Brain microvascular endothelial cell (primary cell): Measurements from ENCODE around the gene RBCK1.
"Not testable (repeated sequence)": the region's sequence is repeated elsewhere in the genome, so short reads cannot be mapped to it uniquely, and the experiment has no call there.

ENCODE experiments used
- DNase-seq: peaks from one replicate; pipeline ENCODE4 v3.0.0-alpha.2; 2020
- H3K27ac ChIP-seq: fragments of 250-450 bp; sonication (Bioruptor Pico); 2 replicates; pipeline ENCODE4 v1.5.1; 2020; ENCODE audit warnings: mild to moderate bottlenecking, moderate library complexity
- H3K27me3 ChIP-seq: fragments of 250-450 bp; sonication (Bioruptor Pico); replicated peaks from 2 replicates; pipeline ENCODE4 v1.5.1; 2020; ENCODE audit warnings: mild to moderate bottlenecking
- H3K36me3 ChIP-seq: fragments of 250-450 bp; sonication (Bioruptor Pico); replicated peaks from 2 replicates; pipeline ENCODE4 v1.5.1; 2020; ENCODE audit warnings: mild to moderate bottlenecking
- H3K4me3 ChIP-seq: 2 replicates; pipeline ENCODE4 v1.5.1; 2011; ENCODE audit warnings: low read depth, mild to moderate bottlenecking, control low read depth, low read length, moderate library complexity
- CTCF ChIP-seq: IDR thresholded peaks from 2 replicates; pipeline ENCODE4 v1.5.1; 2011; ENCODE audit warnings: low read depth, mild to moderate bottlenecking, moderate library complexity, low read length, control low read depth, inconsistent platforms; ENCODE audit errors: missing control alignments
- in situ Hi-C: cut with HindIII; loops from 2 replicates; pipeline ENCODE4 v1.10.0; 2017; ENCODE audit warnings: low sequenced_read_pairs, low pct_ligation_motif_present

Gene RBCK1

GRCh38 chr20:370151-370600, 37.9 kb upstream of the RBCK1 start:
- TF ChIP-seq CTCF, result no peak
- DNase-seq, result no peak
- Histone ChIP-seq H3K36me3 (no peaks in the 10 kb centered on the region), H3K27ac (no peak overlapping the region), H3K4me3 (no peak overlapping the region), H3K27me3 (no peaks in the 10 kb centered on the region)
- in situ Hi-C loops, result no loop called here

GRCh38 chr20:370977-371754, 36.9 kb upstream of the RBCK1 start:
- no peak overlapping the region for H3K4me3 ChIP-seq
- H3K27me3 ChIP-seq, result no peaks in the 10 kb centered on the region
- in situ Hi-C loops, result no loop called here
- H3K27ac ChIP-seq, result peak overlapping the region; percentile 10
- no peak for DNase-seq
- H3K36me3 ChIP-seq, result no peaks in the 10 kb centered on the region
- no peak for TF ChIP-seq CTCF

GRCh38 chr20:371755-372542, 36.1 kb upstream of the RBCK1 start:
- H3K36me3 ChIP-seq, result no peaks in the 10 kb centered on the region
- DNase-seq, result peak; percentile 55
- no peak for TF ChIP-seq CTCF
- peak overlapping the region; percentile 15 for H3K27ac ChIP-seq
- in situ Hi-C loops, result no loop called here
- no peak overlapping the region for H3K4me3 ChIP-seq
- H3K27me3 ChIP-seq, result no peaks in the 10 kb centered on the region

GRCh38 chr20:372543-373082, 35.5 kb upstream of the RBCK1 start:
- H3K27me3 ChIP-seq, in situ Hi-C loops, H3K36me3 ChIP-seq, H3K4me3 ChIP-seq, DNase-seq: not testable (repeated sequence)
- peak overlapping the region; percentile 63 for H3K27ac ChIP-seq

- Histone ChIP-seq H3K27ac (peak overlapping the region; percentile 63), H3K36me3 (no peaks in the 10 kb centered on the region), H3K27me3 (no peaks in the 10 kb centered on the region), H3K4me3 (no peak overlapping the region)
- no peak for TF ChIP-seq CTCF
- in situ Hi-C loops, result no loop called here
- DNase-seq, result peak; percentile 89
Observed at GRCh38 chr20:373171-373890, 34.8 kb upstream of the RBCK1 start.
